Stimulated activated naive CD8-positive, alpha-beta T cell treated with anti-CD3 and anti-CD28 coated beads, Interleukin-15, Interleukin-2, amounts not matched to agents 100 ng/mL and 50 ng/mL, for 24 hours (primary cell): ENCODE results near the gene NT5C2.
"Not testable (repeated sequence)": the region's sequence is repeated elsewhere in the genome, so short reads cannot be mapped to it uniquely, and the experiment has no call there.

ENCODE experiments used
- H3K27ac Mint-ChIP-seq: one replicate; pipeline ENCODE4 v1.8.0; 2021; ENCODE audit warnings: mild to moderate bottlenecking, mixed read lengths
- H3K27me3 Mint-ChIP-seq: one replicate; pipeline ENCODE4 v1.8.0; 2021; ENCODE audit warnings: mixed read lengths
- H3K36me3 Mint-ChIP-seq: one replicate; pipeline ENCODE4 v1.8.0; 2021; ENCODE audit warnings: low read depth, mixed read lengths
- H3K4me1 Mint-ChIP-seq: one replicate; pipeline ENCODE4 v1.8.0; 2021; ENCODE audit warnings: low read depth, mixed read lengths
- H3K4me3 Mint-ChIP-seq: one replicate; pipeline ENCODE4 v1.8.0; 2021; ENCODE audit warnings: mild to moderate bottlenecking, mixed read lengths
- H3K9me3 Mint-ChIP-seq: one replicate; pipeline ENCODE4 v1.8.0; 2021; ENCODE audit warnings: mixed read lengths

The NT5C2 gene

DNA sequence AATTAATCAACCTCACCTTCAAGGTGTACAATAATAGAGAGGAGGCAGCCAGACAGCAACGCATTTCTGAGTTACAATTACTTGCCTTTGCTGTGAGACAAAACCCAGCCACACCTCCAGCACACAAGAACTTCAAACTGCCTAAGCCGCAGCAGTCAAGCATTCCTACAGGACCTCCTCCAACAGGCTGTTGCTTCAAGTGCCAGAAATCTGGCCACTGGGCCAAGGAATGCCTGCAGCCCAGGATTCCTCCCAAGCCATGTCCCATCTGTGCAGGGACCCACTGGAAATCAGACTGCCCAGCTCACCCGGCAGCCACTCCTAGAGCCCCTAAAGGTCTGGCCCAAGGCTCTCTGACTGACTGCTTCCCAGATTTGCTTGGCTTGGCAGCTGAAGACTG, 14.6 kb upstream of the NT5C2 start:
- H3K9me3 Mint-ChIP-seq, H3K4me3 Mint-ChIP-seq, H3K27ac Mint-ChIP-seq, H3K36me3 Mint-ChIP-seq, H3K4me1 Mint-ChIP-seq, H3K27me3 Mint-ChIP-seq: not testable (repeated sequence)

DNA sequence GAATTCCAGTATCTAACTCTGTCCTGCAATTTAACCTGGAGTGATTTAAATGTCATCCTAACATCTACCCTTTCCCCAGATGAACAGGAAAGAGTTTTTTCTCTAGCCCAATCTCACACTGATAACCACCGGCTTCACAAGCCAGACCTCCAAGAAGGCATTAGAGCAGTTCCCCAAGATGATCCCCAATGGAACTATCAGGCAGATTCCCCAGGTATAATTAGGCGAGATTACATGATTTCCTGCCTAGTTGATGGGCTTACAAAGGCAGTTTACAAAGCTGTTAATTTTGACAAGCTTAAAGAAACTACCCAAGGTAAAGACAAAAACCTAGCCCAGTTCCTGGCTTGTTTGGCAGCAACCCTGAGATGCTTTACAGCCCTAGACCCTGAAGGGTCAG, 14.1 kb upstream of the NT5C2 start:
- Mint-ChIP-seq H3K27ac (no peak overlapping the region), H3K9me3 (peaks cover 3% of the 10 kb centered on the region), H3K4me1 (no peaks in the 10 kb centered on the region), H3K4me3 (no peak overlapping the region), H3K36me3 (no peaks in the 10 kb centered on the region), H3K27me3 (no peaks in the 10 kb centered on the region)

DNA sequence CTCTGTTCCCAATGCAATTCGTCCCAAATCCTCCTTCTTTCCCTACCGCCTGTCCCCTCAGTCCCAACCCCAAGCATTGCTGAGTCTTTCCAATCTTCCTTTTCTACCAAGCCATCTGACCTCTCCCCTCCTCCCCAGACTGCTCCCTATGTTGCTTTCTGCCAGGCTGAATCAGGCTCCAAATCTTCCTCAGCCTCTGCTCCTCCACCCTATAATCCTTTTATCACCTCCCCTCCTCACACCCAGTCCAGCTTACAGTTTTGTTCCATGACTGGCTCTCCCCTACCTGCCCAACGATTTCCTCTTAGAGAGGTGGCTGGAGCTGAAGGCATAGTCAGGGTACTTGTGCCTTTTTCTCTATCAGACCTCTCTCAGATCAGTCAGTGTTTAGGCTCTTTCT, 13.6 kb upstream of the NT5C2 start:
- H3K36me3 Mint-ChIP-seq, H3K4me1 Mint-ChIP-seq: not testable (repeated sequence)

DNA sequence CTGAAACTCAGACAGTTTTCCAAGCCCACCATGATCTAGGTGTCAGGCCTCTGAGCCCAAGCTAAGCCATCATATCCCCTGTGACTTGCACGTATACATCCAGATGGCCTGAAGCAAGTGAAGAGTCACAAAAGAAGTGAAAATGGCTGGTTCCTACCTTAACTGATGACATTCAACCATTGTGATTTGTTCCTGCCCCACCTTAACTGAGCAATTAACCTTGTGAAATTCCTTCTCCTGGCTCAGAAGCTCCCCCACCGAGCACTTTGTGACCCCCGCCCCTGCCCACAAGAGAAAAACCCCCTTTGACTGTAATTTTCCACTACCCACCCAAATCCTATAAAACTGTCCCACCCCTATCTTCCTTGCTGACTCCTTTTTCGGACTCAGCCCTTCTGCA, 12.3 kb upstream of the NT5C2 start:
- H3K27ac Mint-ChIP-seq, H3K4me3 Mint-ChIP-seq, H3K9me3 Mint-ChIP-seq, H3K27me3 Mint-ChIP-seq, H3K36me3 Mint-ChIP-seq, H3K4me1 Mint-ChIP-seq: not testable (repeated sequence)

More for the DNA sequence above, 13.6 kb upstream of the NT5C2 start:
- not testable (repeated sequence) for H3K27me3 Mint-ChIP-seq, H3K9me3 Mint-ChIP-seq, H3K27ac Mint-ChIP-seq, H3K4me3 Mint-ChIP-seq

DNA sequence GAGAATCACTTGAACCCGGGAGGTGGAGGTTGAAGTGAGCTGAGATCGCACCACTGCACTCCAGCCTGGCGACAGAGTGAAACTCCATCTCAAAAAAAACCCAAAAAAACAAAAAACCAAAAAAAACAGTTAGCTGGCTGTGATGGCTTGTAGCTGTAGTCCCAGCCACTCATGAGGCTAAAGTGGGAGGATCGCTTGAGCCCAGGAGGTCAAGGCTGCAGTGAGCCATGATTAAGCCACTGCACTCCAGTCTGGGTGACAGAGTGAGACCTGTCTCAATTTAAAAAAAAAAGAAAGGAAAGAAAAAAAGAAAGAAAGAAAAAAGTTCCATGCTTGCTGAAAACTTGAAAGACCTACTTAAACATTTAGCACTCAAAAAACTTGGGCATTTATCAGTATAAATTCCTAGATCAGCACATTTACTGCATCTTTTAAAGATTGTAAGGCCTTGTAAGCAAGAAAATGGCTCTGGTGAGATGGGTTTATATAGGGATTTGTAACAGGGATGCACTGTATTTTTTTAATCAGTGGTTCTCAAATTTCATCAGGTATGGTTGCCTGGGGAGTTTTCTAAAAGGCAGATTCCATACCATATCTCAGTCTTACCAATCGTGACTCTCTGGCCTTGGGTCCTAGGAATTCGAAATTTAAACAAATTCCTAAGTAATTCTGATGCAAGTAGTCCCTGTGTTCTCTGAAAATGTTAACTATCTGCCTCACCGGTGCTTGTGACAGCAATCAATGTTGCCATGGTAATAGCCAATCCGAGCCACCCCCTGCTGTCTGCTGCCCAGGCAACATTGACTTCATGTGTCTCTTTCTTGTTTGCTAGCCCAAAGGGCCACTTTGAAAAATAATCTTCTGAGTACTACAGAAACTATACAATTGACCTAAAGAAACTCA, 11.5 kb upstream of the NT5C2 start:
- H3K27me3 Mint-ChIP-seq: no peaks in the 10 kb centered on the region
- no peak overlapping the region for H3K4me3 Mint-ChIP-seq
- no peaks in the 10 kb centered on the region for H3K36me3 Mint-ChIP-seq
- no peak overlapping the region for H3K27ac Mint-ChIP-seq
- no peaks in the 10 kb centered on the region for H3K4me1 Mint-ChIP-seq
- H3K9me3 Mint-ChIP-seq: no peaks in the 10 kb centered on the region

DNA sequence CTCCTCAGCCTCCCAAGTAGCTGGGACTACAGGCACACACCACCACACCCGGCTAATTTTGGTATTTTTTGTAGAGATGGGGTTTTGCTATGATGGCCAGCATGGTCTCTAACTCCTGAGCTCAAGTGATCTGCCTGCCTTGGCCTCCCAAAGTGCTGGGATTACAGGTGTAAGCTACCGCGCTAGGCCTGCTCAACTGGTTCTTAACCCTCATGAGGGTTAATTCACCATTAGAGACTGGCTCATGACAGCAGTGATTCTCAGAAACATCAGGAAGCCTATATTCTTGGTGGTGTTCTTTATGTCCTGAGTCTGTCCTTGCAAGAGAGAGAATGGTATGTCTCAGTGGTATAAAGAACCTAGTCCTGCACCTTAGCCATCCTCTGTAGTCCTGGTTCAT, 10.4 kb upstream of the NT5C2 start:
- Mint-ChIP-seq H3K4me3 (no peak overlapping the region), H3K27ac (no peak overlapping the region), H3K9me3 (no peaks in the 10 kb centered on the region), H3K27me3 (no peaks in the 10 kb centered on the region), H3K4me1 (no peaks in the 10 kb centered on the region), H3K36me3 (no peaks in the 10 kb centered on the region)

DNA sequence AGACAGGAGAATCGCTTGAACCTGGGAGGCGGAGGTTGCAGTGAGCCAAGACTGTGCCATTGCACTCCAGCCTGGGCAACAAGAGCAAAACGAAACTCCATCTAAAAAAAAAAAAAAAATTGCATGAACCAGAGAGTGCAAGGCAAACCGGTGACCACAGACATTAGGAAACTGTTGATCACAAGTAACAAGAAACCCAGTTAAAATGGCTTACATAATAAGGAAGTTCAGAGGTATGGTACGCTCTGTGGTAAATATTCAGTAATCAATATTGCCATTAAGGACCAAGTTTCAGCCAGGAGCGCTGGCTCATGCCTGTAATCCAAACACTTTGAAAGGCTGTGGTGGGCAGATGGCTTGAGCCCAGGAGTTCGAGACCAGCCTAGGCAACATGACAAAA, 9.2 kb upstream of the NT5C2 start:
- no peak overlapping the region for H3K4me3 Mint-ChIP-seq
- H3K27me3 Mint-ChIP-seq: no peaks in the 10 kb centered on the region
- H3K4me1 Mint-ChIP-seq: peaks cover 9% of the 10 kb centered on the region
- H3K27ac Mint-ChIP-seq: no peak overlapping the region
- H3K9me3 Mint-ChIP-seq: no peaks in the 10 kb centered on the region
- no peaks in the 10 kb centered on the region for H3K36me3 Mint-ChIP-seq

DNA sequence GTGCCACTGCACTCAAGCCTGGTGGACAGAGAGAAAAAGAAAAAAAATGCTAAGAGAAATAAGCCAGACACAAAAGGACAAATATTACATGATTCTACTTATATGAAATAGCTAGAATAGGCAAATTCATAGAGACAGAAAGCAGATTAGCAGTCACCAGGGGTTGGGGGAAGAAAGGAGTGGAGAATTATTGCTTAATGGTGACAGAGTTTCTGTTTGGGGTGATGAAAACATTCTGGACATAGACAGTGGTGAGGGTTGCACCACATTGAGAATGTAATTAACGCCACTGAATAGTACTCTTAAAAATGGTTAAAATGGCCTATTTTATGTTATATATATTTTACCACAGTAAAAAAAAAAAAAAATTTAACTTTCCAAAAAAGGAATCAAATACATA, 6.4 kb upstream of the NT5C2 start:
- Mint-ChIP-seq H3K4me3 (no peak overlapping the region), H3K27me3 (no peaks in the 10 kb centered on the region), H3K27ac (no peak overlapping the region), H3K9me3 (no peaks in the 10 kb centered on the region), H3K4me1 (peaks cover 20% of the 10 kb centered on the region), H3K36me3 (no peaks in the 10 kb centered on the region)

DNA sequence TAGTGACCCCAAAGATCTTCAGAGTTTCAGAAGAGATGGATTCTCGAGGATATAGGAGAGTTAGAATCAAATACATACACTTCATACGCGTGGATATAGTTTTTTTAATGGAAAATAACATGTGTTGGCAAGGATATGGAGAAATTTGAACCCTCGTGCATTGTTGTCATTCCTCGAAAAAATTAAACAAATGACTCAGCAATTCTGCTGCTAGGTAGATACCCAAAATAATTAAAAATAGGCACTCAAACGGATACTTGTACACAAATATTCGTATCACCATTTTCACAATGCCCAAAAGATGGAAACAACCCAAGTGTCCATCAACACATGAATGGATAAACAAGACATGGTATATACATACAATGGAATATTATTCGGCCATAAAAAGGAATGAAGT, 5.6 kb upstream of the NT5C2 start:
- no peak overlapping the region for H3K27ac Mint-ChIP-seq

DNA sequence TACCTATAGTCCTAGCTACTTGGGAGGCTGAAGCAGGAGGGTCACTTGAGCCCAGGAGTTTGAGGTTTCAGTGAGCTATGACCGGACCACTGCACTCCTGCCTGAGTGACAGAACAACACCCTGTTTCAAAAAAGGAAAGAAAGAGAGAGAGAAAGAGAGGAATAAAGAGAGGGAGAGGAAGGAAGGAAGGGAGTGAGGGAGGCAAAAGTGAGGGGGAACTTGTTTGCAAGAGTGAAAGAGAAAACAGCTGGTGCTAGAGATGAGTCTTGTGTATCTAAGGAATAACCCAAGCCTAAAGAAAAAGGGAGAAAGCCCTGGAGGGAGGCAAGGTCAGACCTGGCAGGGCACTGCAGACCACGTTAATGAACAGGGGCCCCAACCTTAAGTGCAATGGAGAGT, 4.8 kb upstream of the NT5C2 start:
- Mint-ChIP-seq H3K9me3 (no peaks in the 10 kb centered on the region), H3K27me3 (peaks cover 5% of the 10 kb centered on the region), H3K36me3 (peaks cover 6% of the 10 kb centered on the region), H3K4me1 (peaks cover 31% of the 10 kb centered on the region), H3K27ac (peak overlapping the region; percentile 42), H3K4me3 (no peak overlapping the region)

More for the DNA sequence above, 5.6 kb upstream of the NT5C2 start:
- H3K36me3 Mint-ChIP-seq: peaks cover 3% of the 10 kb centered on the region
- H3K27me3 Mint-ChIP-seq: peaks cover 5% of the 10 kb centered on the region
- H3K4me3 Mint-ChIP-seq: no peak overlapping the region
- no peaks in the 10 kb centered on the region for H3K9me3 Mint-ChIP-seq
- H3K4me1 Mint-ChIP-seq: peaks cover 26% of the 10 kb centered on the region

DNA sequence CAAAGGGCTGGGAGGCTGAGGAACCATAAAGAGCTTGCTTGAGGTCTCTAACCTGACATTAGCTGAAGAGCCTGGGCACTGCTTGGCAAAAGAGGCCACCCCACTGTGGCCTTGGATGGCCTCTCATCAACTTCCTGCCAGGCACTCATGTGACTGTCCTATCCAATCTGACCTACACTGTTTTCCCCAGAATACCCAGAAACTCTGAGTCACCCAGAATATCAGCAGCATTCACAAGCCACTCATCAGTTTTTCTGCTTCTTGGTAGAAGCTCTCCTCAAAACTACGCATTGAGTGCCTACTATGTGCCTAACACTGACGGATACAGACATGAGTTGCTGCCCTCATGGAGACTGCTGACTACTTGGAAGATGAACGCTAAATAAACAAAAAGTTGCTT, 4.1 kb upstream of the NT5C2 start:
- H3K27ac Mint-ChIP-seq: peak overlapping the region; percentile 81
- peaks cover 31% of the 10 kb centered on the region for H3K4me1 Mint-ChIP-seq
- peak overlapping the region; percentile 36 for H3K4me3 Mint-ChIP-seq
- no peaks in the 10 kb centered on the region for H3K9me3 Mint-ChIP-seq
- peaks cover 5% of the 10 kb centered on the region for H3K27me3 Mint-ChIP-seq
- H3K36me3 Mint-ChIP-seq: peaks cover 6% of the 10 kb centered on the region

DNA sequence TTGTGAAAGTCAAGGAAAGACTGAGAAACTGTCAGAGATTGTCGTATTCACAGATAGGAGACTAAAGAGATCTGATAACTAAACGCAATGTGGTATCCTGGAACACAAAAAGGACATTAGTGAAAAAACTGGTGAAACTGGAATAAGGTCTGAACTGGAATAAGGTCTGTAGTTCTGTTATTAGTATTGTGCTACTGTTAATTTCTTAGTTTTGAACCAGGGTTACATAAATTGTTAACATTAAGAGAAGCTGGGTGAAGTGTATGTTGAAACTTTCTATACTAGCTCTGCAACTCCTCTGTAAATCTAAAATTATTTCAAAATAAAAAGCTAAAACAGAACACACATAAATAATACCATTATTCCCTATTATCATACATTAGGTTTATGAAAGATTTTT, 3.4 kb upstream of the NT5C2 start:
- peaks cover 11% of the 10 kb centered on the region for H3K36me3 Mint-ChIP-seq
- no peak overlapping the region for H3K4me3 Mint-ChIP-seq
- no peak overlapping the region for H3K27ac Mint-ChIP-seq
- no peaks in the 10 kb centered on the region for H3K9me3 Mint-ChIP-seq
- peaks cover 5% of the 10 kb centered on the region for H3K27me3 Mint-ChIP-seq
- H3K4me1 Mint-ChIP-seq: peaks cover 37% of the 10 kb centered on the region

DNA sequence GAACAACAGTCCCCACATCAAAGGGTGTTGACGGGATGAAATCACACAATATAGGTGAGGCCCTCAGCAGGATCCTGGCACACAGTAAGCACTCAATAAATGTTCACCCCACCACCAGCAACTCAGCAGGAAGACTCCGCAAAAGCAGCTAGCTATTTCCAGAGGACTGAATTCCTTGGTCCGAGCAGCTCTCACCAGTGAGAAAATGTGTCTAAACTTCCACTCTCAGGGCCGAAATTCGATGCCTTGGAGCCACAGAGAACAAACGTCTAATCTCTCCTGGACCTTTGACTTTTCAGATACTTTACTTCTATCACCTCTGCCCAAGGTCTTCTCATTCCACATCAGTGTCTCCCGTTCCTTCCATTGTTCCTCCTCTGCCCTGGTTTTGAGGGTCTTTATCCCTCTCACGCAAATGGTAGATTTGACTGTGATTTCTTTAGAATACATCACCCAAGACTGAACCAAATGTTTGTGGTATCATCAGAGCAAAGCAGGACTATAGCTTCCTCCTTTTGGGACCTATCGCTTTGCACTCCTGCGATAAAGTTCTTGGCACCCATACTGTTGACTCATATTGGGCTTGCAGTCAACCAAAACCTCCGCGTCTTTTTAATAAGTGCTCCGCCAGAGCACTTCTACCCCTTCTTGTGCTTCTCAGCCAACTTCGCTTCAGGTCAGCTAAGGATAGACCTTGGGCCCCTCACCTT, 903 bp upstream of the NT5C2 start:
- Mint-ChIP-seq H3K36me3 (peaks cover 20% of the 10 kb centered on the region), H3K9me3 (no peaks in the 10 kb centered on the region), H3K4me3 (peak overlapping the region; percentile 99), H3K27ac (peak overlapping the region; percentile 70), H3K4me1 (peaks cover 56% of the 10 kb centered on the region), H3K27me3 (peaks cover 5% of the 10 kb centered on the region)

DNA sequence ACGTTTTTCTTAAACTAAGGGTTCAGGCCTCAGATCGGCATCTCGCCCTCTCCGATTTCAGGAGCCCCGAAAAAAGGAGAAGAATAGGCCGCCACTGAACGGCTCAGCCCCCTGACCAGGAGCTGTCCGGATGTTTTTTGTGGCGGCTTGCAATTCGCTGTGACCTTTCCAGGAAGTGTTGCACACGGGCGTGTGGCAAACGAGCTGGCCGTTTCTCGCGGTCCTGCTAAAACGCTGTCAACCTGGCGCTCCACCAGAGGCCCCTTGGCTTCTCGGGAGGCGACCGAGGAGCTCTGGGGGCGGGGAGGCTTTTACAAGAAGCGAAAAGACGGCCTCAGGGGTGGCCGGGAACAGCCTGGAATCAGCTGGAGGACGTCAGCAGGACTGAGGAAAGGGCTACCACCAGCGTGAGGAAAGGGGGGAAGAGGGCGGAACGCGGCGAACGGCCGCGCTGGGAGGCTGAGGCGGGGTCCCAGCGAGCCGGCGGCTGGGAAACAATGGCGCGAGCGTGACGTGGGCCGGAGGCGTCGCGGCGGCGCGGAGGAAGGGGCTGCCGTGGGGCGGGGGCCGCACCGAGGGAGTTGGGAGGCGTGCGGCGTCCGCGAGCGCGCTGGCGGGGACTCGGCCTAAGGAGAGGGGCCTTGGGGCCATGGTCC, 493 bp downstream of the NT5C2 start:
- H3K36me3 Mint-ChIP-seq: peaks cover 27% of the 10 kb centered on the region
- peaks cover 5% of the 10 kb centered on the region for H3K27me3 Mint-ChIP-seq
- H3K4me1 Mint-ChIP-seq: peaks cover 57% of the 10 kb centered on the region
- H3K9me3 Mint-ChIP-seq: no peaks in the 10 kb centered on the region
- peak overlapping the region; percentile 99 for H3K4me3 Mint-ChIP-seq
- peak overlapping the region; percentile 99 for H3K27ac Mint-ChIP-seq

DNA sequence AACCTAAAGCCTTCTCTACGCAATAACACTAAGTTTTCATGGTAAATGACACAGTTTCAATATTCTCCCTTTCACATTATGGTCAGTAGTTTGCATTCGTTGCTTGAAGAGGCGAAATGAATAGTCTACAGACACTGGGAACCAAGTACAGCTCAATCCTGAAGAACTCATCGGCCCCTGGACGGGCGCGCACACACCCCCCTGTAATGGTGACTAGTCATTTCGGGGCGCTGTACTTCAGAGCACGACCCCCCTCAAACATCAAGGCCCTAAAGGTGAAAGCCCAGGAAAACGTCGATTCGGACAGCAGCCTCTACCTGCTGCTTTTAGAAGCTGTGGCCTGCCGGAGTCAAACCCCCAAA, 1.0 kb downstream of the NT5C2 start:
- peaks cover 27% of the 10 kb centered on the region for H3K36me3 Mint-ChIP-seq
- H3K4me3 Mint-ChIP-seq: peak overlapping the region; percentile 99
- no peaks in the 10 kb centered on the region for H3K9me3 Mint-ChIP-seq
- H3K4me1 Mint-ChIP-seq: peaks cover 52% of the 10 kb centered on the region
- H3K27ac Mint-ChIP-seq: peak overlapping the region; percentile 99
- H3K27me3 Mint-ChIP-seq: peaks cover 5% of the 10 kb centered on the region
